Subcutaneous abdominal adipose tissue (tissue), 5 donors: Measurements from ENCODE around the gene KSR2.

Experiments
- H3K27ac ChIP-seq: one replicate; pipeline ENCODE4 v1.7.0; 2013; ENCODE audit warnings: low read depth, mild to moderate bottlenecking, inconsistent platforms, low read length, moderate library complexity
- H3K27me3 ChIP-seq, 5 donors: one replicate each; pipeline ENCODE4 v1.7.0; 2013; ENCODE audit warnings: low read length in 5 of 5, inconsistent platforms in 1 of 5; ENCODE audit not compliant: control insufficient read depth in 5 of 5, insufficient read depth in 4 of 5
- H3K36me3 ChIP-seq, 5 donors: one replicate each; pipeline ENCODE4 v1.7.0; 2013; ENCODE audit warnings: low read length in 5 of 5; ENCODE audit not compliant: control insufficient read depth in 5 of 5, insufficient read depth in 5 of 5
- H3K4me1 ChIP-seq, 5 donors: one replicate each; pipeline ENCODE4 v1.7.0; 2013; ENCODE audit warnings: low read length in 5 of 5, mild to moderate bottlenecking in 3 of 5, moderate library complexity in 1 of 5; ENCODE audit not compliant: control insufficient read depth in 5 of 5, insufficient read depth in 5 of 5
- H3K4me3 ChIP-seq, 5 donors: one replicate each; pipeline ENCODE4 v1.7.0; 2013; ENCODE audit warnings: low read length in 5 of 5, low read depth in 1 of 5
- H3K9ac ChIP-seq, 5 donors: one replicate each; pipeline ENCODE4 v1.7.0; 2013; ENCODE audit warnings: low read length in 5 of 5, mild to moderate bottlenecking in 4 of 5, moderate library complexity in 3 of 5
- H3K9me3 ChIP-seq, 5 donors: one replicate each; pipeline ENCODE4 v1.7.0; 2013; ENCODE audit warnings: low read length in 5 of 5; ENCODE audit not compliant: control insufficient read depth in 5 of 5
- donor health status: healthy.
- donor health status: healthy.
- donor health status: healthy.
- donor health status: healthy.
- donor health status: healthy.

Gene KSR2

GRCh38 chr12:117430246-117430645 is 538.5 kb downstream of the KSR2 start:
- H3K4me3 ChIP-seq: no peak overlapping the region
- H3K9me3 ChIP-seq: peaks cover 0 to 3% (median 0%) of the 10 kb centered on the region in 5 donors
- no peak overlapping the region for H3K9ac ChIP-seq
- no peaks in the 10 kb centered on the region for H3K36me3 ChIP-seq
- no peak overlapping the region for H3K27ac ChIP-seq
- peaks cover 0 to 10% (median 0%) of the 10 kb centered on the region in 5 donors for H3K27me3 ChIP-seq
- no peaks in the 10 kb centered on the region for H3K4me1 ChIP-seq

DNA sequence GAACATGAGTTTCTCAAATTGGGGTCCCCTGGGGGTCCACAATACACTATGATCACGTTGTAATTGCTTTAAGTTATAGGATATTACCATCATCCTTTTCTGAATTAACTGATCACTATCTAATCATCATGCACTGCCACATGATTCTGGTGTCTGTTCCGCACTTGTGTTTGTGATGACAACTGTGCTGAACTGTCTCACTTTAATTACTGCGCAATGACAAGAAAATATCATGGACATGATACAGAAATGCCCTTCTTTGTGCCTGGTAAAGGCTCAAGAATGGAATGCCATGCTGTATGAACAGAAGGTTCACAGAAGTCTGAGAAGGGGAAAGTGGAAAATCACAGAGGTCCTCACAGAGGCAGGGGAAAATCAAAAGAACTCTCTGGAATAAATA is 541.6 kb downstream of the KSR2 start:
- Histone ChIP-seq H3K4me1 (no peaks in the 10 kb centered on the region), H3K4me3 (no peak overlapping the region), H3K27me3 (peaks cover 0 to 2% (median 0%) of the 10 kb centered on the region in 5 donors), H3K27ac (no peak overlapping the region), H3K9me3 (peaks cover 0 to 3% (median 0%) of the 10 kb centered on the region in 5 donors), H3K36me3 (no peaks in the 10 kb centered on the region), H3K9ac (no peak overlapping the region)

- H3K9ac ChIP-seq: no peak overlapping the region
- peaks cover 0 to 10% (median 2%) of the 10 kb centered on the region in 5 donors for H3K27me3 ChIP-seq
- H3K27ac ChIP-seq: no peak overlapping the region
- H3K9me3 ChIP-seq: no peaks in the 10 kb centered on the region
- no peak overlapping the region for H3K4me3 ChIP-seq
- no peaks in the 10 kb centered on the region for H3K36me3 ChIP-seq
- no peaks in the 10 kb centered on the region for H3K4me1 ChIP-seq
Observed at GRCh38 chr12:117421987-117422386, 546.8 kb downstream of the KSR2 start.

DNA sequence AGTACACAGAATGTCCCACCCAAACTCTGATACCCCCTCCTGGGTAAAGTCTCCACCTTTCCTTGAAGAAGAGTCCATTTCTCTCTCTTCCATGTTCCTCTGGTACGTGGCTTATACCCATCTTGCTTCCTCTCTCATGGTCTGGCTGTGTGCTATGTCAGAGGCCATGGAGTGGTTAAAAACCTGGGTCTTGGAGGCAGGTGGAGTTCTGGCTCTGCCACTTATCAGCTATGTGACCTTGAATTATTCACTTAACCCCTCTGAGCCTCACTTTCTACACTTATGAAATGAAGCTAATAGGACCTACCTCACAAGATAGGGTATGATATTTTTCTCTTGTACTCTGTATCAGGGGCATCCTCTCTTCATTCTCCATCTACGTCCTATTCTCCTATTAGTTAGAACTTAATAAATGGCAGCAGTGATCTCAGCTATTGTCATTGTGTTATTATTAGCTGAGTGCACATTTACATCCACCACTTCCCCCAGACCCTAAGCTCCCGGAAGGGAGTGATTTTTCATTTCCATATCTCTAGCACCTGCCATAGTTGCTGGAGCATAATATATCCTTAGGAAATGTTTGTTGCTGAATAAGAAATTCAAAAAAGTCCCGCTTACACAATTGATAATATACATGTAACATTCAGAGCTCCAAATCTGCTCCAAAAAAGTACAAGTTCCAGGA is 547.6 kb downstream of the KSR2 start:
- Histone ChIP-seq H3K9me3 (no peaks in the 10 kb centered on the region), H3K27ac (no peak overlapping the region), H3K4me3 (no peak overlapping the region), H3K9ac (no peak overlapping the region), H3K36me3 (no peaks in the 10 kb centered on the region), H3K27me3 (peaks cover 0 to 10% (median 2%) of the 10 kb centered on the region in 5 donors), H3K4me1 (no peaks in the 10 kb centered on the region)

DNA sequence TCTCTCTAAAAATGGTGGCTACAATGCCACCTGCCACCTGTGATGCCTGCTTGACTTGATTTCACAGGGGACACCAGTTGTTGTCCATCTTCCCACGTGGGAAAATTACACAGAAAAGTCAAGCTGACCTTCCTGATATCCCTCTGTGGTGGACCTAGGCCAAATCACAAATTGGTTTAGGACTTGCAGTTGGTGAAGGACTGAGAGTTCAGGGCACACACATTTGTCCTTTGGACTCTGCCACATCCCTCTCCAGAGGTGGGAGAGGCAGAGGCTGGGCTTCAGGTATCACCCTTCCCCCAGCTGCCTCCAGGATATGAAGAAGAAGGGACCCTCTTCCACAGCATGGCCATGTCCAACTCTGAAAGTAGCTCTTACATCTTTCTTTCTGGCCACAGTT is 551.8 kb downstream of the KSR2 start:
- no peaks in the 10 kb centered on the region for H3K9me3 ChIP-seq
- no peak overlapping the region for H3K9ac ChIP-seq
- no peak overlapping the region for H3K27ac ChIP-seq
- peaks cover 0 to 10% (median 0%) of the 10 kb centered on the region in 5 donors for H3K27me3 ChIP-seq
- H3K4me1 ChIP-seq: peaks cover 0 to 5% (median 0%) of the 10 kb centered on the region in 5 donors
- H3K36me3 ChIP-seq: no peaks in the 10 kb centered on the region
- no peak overlapping the region for H3K4me3 ChIP-seq

DNA sequence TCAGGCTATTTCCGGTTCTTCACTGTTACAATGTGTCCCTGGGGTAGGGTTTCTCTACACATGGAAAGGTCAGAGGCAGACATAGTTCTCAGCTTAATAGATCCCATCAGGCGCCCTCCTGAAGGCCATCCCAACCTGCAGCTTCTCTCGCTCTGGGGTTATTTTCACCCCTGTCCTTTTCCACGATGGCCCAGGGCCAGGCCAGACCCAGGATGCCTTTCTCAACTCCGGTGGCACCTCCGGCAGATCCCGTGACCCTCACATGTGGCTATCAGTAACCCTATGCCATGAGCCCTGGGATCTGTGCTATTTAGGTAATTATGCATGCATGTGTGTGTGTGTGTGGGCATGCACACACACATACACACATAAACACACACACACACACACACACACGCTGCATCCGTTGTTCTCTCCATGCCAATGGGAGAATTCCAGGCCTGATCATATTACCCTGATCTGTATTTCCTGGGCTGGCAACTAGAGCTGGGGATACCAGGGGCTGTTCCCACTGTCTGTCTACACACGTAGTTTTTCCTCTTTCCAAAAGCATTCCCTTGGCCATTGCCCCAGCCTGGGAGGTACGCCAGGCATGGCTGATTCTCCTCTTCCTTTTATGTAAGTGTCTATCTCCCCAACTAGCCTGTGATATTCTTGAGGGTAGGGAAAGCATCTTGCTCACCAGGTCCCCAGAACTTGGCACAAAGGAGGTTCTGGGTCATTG is 556.2 kb downstream of the KSR2 start:
- no peak overlapping the region for H3K9ac ChIP-seq
- peaks cover 0 to 10% (median 4%) of the 10 kb centered on the region in 5 donors for H3K4me1 ChIP-seq
- H3K27ac ChIP-seq: no peak overlapping the region
- H3K9me3 ChIP-seq: no peaks in the 10 kb centered on the region
- no peak overlapping the region for H3K4me3 ChIP-seq
- no peaks in the 10 kb centered on the region for H3K27me3 ChIP-seq
- no peaks in the 10 kb centered on the region for H3K36me3 ChIP-seq

GRCh38 chr12:117409286-117409685 is 559.5 kb downstream of the KSR2 start:
- Histone ChIP-seq H3K4me3 (no peak overlapping the region), H3K36me3 (no peaks in the 10 kb centered on the region), H3K4me1 (peaks cover 0 to 10% (median 4%) of the 10 kb centered on the region in 5 donors), H3K9ac (no peak overlapping the region), H3K27ac (no peak overlapping the region), H3K9me3 (peaks cover 0 to 2% (median 1%) of the 10 kb centered on the region in 5 donors), H3K27me3 (peaks cover 0 to 5% (median 0%) of the 10 kb centered on the region in 5 donors)

DNA sequence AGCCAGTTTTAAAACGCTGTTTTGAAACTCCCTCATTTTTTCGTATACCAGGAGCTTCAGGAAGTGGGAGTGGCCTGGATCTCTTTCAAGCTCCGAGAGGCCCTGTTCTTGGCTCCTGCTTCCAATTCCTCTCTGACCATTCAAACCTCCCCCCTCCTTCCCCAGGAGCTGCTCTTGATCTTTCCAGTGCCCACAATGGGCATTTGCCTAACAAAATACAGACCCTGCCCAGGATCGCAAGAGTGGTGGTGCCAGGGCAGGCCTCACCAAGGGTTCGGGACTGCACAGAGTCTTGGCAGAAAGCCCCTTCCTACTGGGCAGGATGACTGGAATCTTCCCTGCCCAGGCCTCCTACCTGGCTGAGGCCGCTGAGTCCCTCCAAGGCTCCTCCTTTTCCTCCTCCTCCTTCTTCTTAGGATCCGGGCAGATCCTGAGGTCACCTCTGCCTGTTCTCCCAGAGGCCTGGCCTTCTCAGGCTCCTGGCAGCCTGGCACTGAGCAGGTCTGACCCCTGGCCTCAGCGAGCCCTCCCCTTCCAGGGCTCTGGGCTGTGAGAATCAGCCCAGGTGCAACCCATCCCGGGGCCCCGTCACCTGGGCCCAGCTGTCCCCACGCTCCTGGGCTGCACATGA is 560.5 kb downstream of the KSR2 start:
- peaks cover 0 to 10% (median 4%) of the 10 kb centered on the region in 5 donors for H3K4me1 ChIP-seq
- no peak overlapping the region for H3K4me3 ChIP-seq
- no peak overlapping the region for H3K27ac ChIP-seq
- peaks cover 0 to 5% (median 0%) of the 10 kb centered on the region in 5 donors for H3K27me3 ChIP-seq
- H3K36me3 ChIP-seq: no peaks in the 10 kb centered on the region
- H3K9ac ChIP-seq: no peak overlapping the region
- H3K9me3 ChIP-seq: peaks cover 9 to 11% (median 10%) of the 10 kb centered on the region in 5 donors

DNA sequence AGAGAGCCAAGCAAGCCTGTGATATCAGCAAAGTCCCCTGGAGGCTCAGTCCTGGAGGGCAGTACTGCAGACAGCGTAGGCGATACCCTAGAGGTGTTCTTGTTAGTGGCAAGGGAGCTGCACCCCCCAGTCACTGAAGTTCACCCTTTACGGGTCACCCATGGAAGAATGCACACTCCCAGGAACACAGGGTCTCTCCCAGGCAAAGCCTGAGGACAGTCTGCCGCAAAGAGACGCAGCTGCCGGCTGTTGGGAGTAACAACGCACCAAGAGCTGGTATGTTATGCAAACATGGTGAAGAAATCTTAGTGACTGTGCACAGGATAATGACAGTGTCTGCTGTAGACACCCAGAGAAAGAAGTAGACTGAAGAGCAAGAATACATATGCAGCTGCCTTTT is 563.9 kb downstream of the KSR2 start:
- Histone ChIP-seq H3K4me1 (peaks cover 0 to 6% (median 4%) of the 10 kb centered on the region in 5 donors), H3K36me3 (no peaks in the 10 kb centered on the region), H3K27me3 (peaks cover 0 to 5% (median 0%) of the 10 kb centered on the region in 5 donors), H3K9ac (no peak overlapping the region), H3K9me3 (peaks cover 9 to 12% (median 10%) of the 10 kb centered on the region in 5 donors), H3K4me3 (no peak overlapping the region), H3K27ac (no peak overlapping the region)
